Epidermal melanocyte (primary cell): Measurements from ENCODE around the gene RTTN.

ENCODE experiments used
- DNase-seq: peaks from one replicate; pipeline ENCODE4 v3.0.0; 2011; ENCODE audit warnings: low spot score; ENCODE audit not compliant: insufficient read length

Gene RTTN

GRCh38 chr18:70216788-70217187 lies 11.3 kb upstream of the RTTN start:
- no peak for DNase-seq

DNA sequence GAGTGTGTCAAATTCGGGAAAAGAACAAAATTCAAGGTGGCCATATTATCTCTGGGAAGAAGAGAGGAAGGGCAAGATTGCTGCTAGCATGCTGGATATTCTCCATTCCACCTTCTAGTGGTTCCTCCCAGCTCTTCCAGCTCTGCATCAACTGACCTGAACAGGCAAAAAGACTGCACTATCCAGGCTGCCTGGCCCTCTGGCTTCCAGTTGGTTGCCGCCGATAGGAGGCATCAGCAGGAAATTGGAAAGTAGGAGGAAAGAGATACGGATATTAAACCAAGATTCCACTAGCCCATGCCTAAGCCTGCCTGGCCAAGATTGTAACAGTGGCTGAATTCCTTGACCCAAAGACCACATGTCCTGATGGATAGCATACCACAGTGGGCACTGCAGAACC lies 1.7 kb upstream of the RTTN start:
- DNase-seq = no peak

GRCh38 chr18:70200286-70200685 lies 5.2 kb downstream of the RTTN start:
- no peak for DNase-seq

GRCh38 chr18:70197844-70198243 lies 7.6 kb downstream of the RTTN start:
- DNase-seq = no peak

DNA sequence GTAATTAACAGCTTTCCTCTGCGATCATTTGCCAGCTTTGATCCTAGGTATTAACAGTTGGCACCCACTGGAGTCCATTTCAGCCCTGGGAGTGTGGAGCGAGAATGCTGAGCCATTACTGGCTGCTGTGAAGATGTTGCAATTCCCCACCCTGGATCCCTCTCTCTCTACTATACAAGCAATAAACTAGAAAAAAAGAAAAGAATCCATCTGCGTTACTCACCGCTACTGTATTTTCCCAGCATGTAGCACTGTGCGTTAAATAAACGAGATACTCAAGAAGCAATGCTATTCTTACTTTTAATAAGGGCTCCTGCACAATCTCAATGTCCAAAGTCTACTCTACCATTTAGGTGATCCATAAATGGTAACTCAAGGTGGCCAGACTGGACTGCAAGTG lies 8.5 kb downstream of the RTTN start:
- DNase-seq = no peak

DNA sequence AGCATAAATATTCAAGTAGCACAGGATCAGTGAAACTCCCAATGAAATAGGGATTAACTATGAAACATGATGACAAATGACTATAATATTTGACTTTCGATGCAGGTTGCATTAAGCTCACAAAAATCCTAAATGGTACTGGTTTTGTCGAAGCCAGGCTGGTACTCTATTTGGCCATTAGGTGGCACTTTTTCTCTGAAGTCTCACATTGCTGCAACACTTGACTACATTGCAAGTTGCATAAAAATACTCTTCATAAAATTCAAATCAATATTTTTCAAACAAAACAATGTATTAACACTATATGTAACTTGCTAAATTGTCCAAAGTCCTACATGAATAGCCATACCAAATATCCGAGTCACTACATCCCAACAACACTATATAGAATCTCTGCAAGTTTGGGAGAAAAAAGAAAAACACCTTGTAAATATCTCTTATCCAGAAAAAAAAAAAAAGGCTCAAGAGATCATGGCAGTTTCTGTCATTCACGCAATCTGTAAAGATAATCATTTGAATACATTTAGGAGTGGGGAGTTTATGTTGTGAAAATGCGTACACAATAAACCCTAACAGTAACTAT lies 9.5 kb downstream of the RTTN start:
- DNase-seq = no peak

DNA sequence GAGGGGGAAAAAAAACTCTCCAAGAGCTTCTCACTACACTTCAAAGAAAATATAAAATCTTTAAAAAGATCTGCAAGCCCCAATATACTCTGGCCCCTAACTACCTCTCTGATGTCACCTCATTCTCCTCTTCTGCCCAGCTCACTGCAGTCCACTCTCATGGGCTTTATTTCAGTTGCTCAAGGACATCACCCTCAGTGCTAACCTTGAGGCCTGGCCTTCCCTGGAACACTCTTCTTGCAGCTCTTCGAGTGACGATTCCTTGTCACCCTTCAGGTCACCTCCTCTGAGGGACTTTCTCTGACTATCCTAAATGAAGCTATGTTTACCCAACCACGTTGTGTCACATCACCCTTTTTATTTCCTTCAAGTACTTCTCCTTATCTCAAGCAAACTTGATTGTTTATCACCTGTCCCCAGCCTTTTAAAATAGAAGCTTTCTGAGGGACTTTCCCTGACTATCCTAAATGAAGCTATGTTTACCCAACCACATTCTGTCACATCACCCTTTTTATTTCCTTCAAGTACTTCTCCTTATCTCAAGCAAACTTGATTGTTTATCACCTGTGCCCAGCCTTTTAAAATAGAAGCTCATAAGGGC lies 10.4 kb downstream of the RTTN start:
- no peak for DNase-seq

DNA sequence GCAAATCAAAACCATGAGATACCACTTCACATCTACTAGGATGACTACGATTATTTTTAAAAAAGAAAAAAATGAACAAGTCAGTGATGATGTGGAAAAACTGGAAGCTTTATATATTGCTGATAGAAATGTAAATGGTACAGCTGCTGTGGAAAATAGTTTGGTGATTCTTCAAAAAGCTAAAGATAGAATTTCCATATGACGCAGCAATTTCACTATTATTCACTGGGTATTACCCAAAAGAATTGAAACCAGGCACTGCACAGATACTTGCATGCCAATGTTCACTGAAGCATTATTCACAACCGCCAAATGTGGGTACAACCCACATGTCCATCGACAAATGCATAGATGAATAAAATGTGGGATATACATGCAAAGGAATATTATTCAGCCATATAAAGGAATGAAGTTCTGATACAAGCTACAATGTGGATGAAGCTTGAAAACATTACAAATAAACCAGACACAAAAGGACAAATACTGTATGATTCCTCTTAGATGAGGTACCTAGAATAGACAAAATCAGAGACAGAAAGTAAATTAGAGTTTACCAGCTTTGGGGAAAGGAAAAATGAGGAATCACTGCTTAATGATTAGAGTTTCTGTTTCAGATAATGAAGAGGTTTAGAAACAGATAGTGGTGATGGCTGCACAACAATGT lies 11.1 kb downstream of the RTTN start:
- DNase-seq = no peak

- no peak for DNase-seq
Measured at GRCh38 chr18:70190529-70190928, 15.0 kb downstream of the RTTN start.

- DNase-seq = no peak
Measured at GRCh38 chr18:70188113-70188512, 17.4 kb downstream of the RTTN start.

- no peak for DNase-seq
Measured at GRCh38 chr18:70183441-70183840, 22.0 kb downstream of the RTTN start.

DNA sequence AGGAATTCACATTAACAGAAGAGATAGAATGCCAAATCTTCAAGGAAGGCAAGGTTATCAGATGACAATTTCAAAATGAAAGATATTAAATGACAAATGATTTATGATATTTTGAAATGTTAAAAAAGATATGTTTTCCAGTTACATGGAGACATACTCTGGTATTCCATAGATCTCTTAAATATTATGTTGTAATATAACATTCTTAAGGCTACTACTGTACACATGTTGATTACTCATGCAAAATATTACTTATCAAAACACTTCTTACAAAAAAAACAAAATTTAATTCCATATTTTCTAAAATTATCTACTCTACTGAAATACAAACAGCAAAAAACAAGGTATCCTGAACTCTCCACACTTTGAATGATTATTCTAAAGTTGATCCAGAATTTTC lies 22.9 kb downstream of the RTTN start:
- DNase-seq = no peak

GRCh38 chr18:70181725-70182124 lies 23.8 kb downstream of the RTTN start:
- DNase-seq = no peak

DNA sequence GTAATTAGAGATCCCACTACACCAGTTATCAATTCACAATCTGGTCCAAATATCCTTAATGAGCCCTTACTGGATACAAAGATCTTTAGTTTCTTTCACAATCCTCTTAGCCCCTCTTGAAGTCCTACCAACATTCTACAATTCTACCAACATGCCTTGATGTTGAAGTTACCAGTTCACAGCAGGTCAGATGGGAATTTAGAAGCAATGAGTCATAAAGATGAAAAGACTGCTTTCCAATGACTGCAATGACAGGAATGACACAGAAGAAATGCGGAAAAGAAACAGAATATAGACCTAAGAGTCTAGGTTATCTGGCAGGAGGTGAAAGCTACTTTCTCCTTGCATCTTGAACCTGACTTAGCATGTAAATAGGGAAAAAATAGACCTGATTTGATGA lies 24.5 kb downstream of the RTTN start:
- DNase-seq = no peak

DNA sequence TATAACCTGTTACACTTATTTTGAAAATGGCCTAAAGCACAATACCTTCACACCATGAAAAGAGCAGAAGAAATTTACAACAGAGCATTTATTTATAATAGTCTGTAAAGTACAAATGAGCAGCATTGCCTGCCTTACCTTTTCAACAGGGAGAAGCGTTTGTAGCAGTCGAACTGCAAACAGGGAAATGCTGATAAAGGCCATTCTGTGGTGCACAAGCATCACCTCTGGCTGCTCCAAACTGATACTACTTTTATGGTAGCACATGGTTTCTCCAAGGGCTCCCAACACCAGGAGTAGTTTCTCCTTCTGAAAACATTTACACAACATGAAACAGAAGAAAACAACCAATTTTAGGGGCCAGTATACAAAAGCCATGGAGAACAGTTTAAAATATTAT lies 28.9 kb downstream of the RTTN start:
- DNase-seq = no peak

GRCh38 chr18:70175216-70175615 lies 30.3 kb downstream of the RTTN start:
- DNase-seq = no peak

- DNase-seq = no peak
Measured at GRCh38 chr18:70172225-70172624, 33.3 kb downstream of the RTTN start.

DNA sequence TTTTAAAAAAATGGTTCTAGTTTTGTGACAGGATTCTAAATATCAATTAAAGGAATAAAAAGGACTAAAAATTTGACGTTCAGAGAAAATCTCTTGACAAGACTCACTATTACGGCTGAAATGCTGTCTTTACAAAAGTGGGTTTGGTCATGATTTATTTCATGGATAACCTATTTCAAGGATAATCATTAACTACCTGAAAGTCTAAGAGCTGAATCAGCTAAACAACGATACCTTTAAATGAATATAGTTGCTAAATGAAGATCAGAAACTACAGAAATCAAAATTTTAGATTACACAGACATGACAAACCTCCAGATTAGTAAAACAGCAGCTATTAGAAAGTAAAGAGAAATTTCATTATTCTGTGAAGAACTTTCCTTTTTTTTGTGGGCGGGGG lies 35.7 kb downstream of the RTTN start:
- DNase-seq = no peak

- no peak for DNase-seq
Measured at GRCh38 chr18:70166668-70167067, 38.8 kb downstream of the RTTN start.

- DNase-seq = no peak
Measured at GRCh38 chr18:70165936-70166335, 39.6 kb downstream of the RTTN start.

DNA sequence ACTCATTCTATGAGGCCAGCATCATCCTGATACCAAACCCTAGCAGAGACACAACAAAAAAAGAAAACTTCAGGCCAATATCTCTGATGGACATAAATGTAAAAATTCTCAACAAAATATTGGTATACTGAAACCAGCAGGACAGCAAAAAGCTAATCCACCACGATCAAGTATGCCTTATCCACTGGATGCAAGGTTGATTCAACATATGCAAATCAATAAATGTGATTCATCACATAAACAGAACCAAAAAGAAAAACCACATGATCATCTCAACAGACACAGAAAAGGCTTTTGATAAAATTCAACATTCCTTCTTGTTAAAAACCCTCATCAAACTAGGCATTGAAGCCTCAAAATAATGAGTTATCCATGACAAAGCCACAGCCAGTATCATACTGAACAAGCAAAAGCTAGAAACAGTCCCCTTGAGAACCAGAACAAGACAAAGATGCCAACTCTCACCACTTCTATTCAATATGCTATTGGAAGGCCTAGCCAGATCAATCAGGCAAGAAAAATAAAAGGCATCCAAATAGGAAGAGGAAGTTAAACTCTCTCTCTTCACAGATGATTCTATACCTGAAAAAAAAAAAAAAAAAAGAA lies 45.3 kb downstream of the RTTN start:
- no peak for DNase-seq

DNA sequence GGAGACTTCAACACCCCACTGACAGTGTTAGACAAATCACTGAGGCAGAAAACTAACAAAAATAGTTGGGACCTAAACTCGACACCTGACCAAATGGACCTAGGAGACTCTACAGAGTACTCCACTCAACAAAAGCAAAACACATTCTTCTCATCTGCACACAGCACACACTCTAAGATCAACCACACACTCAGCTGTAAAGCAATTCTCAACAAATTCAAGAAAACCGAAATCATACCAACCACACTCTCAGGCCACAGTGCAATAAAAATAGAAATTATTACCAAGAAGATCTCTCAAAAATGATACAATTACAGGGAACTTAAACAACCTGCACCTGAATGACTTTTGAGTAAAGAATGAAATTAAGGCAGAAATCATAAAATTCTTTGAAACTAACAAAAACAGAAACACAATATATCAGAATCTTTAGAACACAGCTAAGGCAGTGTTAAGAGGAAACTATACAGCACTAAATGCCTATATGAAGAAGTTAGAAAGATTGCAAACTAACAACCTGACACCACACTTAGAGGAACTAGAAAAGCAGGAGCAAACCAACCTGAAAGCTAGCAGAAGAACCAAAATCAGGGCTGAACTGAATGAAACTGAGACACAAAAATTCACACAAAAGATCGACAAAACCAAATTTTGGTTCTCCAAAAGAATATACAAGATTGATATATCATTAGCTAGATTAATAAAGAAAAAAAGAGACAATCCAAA lies 46.3 kb downstream of the RTTN start:
- DNase-seq = no peak
